CD4-positive, alpha-beta T cell treated with Interleukin-2 at 100 ng/mL for 4 hours (primary cell): ENCODE measurements around the gene IRS2.

Experiments
- DNase-seq: peaks from one replicate; pipeline ENCODE4 v3.0.0-alpha.2; 2020; ENCODE audit warnings: low spot score

IRS2 gene

DNA sequence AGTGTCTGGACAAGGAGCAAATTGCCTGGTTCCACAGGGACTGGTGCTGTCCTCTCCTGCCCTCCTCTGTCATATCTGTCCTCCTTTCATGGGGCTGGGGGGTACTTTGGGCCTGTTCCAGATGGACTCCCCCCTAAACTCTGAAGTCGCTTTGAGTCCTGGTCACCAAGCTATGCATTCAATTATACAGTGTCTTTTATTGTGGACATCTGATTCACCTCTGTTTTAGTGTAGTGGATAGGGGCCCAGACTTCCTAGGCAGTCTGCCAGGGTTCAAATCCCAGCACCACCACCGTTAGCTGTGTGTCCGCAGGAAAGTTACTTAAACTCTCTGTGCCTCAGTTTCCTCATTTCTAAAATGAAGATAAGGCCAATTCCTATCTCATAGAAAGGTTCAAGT, 21.0 kb upstream of the IRS2 start:
- DNase-seq, result no peak

DNA sequence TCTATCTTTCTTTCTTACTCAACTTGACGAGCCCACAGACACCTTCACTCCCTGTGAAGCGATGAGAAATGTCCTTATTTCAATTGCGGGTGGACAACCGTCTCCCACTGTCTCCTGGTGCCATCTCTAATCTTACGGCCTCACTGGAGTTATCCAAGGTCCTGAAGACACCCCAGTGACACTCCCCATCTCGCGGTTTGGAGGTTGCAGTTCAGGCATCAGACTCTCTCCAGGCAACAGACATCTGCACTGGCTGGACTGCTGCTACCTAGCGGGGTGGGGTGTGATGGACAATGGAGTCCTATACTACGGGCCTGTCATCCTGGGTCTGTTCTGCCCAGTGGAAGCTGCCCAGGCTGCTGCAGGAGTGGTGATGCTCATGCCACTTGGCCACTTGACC, 18.3 kb upstream of the IRS2 start:
- no peak for DNase-seq

DNA sequence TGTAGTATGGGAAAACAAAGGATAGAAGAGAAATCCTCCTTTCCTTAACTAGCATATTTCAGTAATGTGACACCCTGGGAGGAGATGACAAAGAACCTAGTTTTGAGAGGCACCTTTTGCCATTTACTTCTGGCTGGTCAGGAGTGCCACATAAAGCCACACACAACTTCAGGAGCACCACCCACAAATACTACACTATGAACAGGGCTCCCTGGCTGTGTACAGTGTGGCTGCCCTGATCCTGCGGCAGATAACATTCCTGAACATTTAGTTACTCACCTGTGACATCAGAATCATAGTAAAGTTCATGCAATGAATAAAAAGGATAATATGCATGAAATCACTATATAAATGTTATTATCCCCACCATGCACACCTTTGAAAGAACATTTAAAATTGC, 17.4 kb upstream of the IRS2 start:
- DNase-seq, result no peak

DNA sequence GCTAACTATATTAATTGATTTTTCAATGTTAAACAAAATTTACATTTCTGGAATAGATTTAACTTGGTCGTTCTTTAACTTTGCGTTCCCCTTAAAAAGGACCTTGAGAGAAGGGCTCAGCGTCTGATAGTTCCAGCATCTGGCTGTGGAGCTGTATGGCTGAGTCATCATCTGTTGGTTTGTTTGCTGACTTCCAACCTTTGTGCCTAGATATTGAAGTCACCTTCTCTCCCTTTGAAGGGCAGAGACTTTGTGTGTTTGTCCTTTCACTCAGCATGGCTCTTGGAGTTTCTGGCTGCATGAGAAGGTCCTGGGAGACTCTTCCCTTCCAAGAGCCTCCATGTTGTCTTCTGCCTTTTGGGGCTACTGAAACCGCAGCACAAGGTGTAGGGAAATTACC, 16.6 kb upstream of the IRS2 start:
- no peak for DNase-seq

GRCh38 chr13:109795011-109795410, 8.6 kb upstream of the IRS2 start:
- DNase-seq, result no peak

DNA sequence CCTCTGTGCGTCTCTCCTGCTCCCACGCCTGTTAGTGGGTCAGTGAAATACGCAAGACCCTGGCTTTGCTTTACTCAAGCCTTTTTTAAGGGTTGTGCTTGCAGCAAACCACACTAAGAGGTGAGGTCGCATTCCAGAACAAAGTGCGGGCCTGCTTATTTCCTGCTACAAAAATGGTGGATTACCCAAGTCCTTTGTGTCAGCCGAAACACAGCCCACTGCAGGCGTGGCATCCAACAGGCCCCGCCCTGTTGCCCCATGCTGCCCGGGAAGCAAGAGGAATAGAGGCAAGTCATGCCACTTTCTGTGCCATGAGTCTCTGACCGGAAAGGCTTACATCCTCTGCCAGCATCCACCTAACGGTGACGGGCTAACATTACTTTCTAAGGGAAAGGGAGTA, 7.7 kb upstream of the IRS2 start:
- no peak for DNase-seq

DNA sequence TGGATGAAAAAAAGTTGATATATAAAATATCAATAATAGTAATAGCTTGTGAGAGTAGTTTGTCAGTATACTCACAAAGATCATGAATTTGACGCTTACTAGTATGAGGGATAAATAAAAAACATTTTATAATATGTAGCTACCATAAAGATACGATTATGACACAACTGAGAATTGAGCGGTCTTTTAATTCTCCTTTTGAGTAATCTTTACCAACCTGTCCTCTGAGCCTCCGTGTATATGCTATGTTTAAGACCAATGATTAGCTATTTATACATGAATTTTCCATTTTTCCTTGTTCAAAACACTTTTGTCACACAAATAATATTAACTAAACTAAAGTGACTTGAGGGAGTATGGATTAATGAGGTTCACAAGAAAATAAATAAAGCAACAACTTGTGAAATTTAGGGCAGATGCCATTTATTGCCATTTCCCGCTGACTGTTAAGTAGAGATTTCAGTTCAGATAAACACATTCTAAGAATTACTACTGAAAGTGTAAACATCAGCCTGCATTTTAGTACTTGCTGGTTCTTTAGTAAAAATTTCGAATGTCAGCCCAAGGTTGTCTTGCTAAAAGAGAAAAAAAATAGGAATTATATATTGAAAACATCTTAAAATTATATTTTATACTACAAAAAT, 6.2 kb upstream of the IRS2 start:
- no peak for DNase-seq

- DNase-seq, result peak; percentile 56
Observed at GRCh38 chr13:109790942-109791605, 4.7 kb upstream of the IRS2 start.

- no peak for DNase-seq
Observed at GRCh38 chr13:109790086-109790485, 3.7 kb upstream of the IRS2 start.

DNA sequence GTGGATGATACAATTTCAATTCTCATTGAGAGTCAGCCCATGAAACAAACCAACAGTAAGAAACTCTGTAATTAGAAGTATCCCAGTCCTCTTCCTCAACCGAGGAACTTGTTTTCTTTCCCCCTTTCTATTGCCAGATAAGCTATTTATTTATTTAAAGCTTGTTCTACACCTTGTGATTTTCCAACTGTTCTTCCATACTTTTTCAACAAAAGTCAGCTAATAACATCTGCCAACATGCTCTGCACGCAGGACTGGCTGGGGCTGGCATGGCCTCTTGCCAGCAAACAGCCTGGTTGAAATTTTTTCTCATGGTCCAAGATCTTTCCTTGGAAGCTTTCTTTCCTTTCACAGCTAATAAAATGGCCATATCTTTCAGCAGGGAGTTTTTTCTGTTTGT, 2.9 kb upstream of the IRS2 start:
- DNase-seq, result no peak

DNA sequence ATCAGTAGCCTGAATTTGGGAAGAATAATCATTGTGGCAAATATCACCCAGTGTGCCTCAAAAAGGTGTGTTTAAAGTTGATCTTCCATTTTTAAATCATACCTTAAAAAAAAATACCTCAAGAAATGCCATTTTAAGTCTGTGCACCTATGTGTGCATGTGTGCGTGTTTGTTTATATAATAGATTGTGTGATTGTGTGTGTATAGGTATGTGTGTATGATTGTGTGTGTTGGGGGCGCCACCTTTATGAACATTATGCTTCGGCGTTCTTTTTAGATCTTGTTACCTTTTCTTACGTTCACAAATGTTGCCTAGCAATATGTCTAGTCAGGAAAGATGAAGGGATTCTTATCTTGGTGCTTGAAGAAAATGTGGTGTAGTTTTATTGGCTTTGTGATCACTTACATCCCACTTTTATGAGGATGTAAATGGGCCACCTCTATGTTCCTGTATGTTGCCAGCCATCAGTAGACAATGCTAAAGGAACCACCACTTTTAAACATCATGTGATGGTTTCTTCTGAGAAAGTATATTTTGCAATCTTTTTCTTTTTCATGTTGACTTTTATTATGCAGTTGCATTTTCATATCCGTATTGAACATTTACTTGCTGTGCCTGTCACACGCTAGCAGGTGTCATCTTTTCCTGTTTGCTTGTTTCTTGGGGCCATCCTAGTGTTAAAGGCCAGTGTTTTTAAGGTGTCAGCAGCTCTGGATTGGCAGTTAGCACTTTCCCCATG, 2.2 kb upstream of the IRS2 start:
- DNase-seq, result no peak

DNA sequence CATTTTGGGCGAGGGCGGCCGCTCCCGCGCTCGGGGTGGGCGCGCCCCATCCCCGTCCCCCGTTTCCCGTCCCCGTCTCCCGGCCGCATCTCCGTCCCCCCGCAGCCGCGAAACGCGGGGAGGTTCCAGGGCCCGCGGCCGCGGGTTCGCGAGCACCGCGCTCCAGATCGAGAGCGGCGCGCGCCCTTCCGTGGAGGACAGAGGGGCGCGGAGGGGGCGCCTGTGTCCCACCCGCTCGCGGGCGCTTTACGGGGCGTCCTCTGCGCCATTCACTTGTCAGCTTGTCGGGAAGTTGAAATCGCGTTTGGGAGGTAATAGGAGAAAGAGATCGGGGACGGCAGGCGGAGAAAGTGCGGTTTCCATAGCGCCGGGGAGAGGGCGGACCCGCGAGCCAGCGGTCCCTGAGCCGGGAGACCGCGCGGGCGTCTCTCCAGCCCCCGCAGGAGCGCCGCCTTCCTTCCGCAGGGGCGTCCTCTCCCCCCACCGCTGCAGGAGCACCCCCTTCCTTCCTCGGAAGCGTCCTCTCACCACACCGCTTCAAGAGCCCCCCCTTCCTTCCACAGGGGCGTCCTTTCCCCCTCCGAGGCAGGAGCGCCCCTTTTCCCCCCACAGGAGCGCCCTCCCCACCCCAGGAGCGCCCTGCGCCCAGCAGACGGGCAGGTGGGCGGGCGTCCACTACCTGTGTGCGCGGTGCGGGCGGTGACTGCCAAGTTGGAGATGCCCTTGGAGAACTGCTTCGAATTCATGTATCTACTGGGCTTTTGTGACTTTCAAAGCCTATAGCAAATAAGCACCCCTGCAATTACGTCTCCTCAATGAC, 962 bp upstream of the IRS2 start:
- peak; percentile 12 for DNase-seq

- DNase-seq, result no peak
Observed at GRCh38 chr13:109785892-109786450, 412 bp downstream of the IRS2 start.

DNA sequence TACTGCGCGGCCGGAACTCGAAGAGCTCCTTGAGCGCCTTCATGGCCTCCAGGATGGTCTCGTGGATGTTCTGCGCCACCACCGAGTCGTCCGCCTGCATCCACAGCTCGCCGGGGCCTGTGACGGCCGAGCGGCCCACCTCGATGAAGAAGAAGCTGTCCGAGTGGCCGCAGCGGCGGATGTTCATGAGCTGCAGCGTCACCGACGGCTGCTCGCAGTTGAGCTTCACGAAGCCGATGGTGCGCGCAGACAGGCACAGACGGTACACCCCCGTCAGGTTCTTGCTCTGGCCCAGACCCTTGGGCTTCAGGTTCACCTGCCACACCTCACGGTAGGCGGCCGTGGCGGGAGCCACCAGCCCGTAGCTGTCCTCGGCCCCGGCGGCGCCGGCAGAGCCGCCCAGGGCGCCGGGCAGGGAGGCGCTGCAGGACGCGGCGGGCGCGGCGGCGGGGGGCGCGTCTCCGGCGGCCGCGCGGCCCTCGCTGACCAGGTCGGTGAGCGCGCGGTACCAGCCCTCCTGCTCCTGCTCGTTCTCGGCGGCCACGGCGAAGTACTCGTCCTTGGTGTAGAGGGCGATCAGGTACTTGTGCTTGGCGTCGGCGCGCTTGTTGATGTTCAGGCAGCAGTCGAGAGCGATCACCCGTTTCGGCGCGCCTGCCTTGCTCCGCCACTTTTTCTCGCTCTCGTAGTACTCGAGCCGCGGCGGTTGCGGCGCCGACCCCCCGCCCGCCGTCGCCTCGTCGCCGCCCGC, 1.1 kb downstream of the IRS2 start:
- peak; percentile 35 for DNase-seq

DNA sequence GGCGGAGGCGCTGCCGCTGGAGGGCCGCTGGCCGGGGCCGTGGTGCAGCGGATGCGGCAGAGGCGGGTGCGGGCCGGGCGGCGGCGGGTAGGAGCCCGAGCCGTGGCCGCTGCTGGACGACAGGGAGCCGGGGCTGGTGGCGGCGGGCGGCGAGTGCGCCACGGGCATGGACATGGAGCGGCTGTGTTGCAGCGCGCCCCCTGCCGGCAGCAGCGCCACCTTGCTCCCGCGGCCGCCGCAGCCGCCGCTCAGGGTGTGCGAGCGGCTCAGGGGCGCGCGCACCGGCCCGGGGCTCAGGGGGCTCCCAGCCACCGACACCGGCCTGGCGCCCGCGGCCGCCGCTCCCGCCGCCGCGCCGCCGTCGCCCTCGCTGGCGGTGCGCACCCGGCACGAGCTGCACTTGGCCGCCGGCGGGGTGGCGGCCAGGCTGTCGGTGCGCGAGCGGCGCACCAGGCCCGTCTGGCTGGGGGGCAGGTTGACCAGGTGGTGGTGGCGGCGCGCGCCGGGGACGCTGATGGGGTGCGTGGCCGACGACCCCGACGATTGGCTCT, 1.7 kb downstream of the IRS2 start:
- DNase-seq, result peak; percentile 68

DNA sequence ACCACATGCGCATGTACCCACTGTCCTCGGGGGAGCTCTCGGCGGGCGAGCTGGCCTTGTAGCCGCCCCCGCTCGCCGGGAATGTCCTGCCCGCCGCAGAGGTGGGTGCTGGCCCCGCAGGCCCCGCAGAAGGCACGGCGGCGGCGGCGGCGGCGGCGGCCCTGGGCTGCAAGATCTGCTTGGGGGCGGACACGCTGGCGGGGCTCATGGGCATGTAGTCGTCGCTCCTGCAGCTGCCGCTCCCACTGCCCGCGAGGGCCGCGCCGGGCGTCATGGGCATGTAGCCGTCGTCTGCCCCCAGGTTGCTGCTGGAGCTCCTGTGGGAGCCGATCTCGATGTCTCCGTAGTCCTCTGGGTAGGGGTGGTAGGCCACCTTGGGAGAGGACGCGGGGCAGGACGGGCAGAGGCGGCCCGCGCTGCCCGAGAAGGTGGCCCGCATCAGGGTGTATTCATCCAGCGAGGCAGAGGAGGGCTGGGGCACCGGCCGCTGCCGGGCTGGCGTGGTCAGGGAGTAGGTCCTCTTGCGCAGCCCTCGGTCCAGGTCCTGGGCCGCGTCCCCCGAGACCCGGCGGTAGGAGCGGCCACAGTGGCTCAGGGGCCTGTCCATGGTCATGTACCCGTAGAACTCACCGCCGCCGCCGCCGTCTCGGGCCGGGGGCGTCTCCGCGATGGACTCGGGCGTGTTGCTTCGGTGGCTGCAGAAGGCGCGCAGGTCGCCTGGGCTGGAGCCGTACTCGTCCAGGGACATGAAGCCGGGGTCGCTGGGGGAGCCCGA, 2.4 kb downstream of the IRS2 start:
- no peak for DNase-seq

DNA sequence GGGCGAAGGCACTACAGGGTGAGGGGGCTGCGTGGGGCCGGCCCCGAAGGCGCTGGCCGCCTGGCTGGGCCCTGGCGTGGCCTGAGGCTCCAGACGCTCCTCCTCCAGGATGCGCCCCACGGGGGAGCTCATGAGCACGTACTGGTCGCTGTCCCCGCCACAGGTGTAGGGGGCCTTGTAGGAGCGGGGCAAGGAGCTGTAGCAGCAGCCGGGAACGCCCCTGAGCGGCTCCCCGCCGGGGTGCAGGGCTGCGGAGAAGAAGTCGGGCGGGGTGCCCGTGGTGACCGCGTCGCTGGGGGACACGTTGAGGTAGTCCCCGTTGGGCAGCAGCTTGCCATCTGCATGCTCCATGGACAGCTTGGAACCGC, 3.0 kb downstream of the IRS2 start:
- no peak for DNase-seq

- no peak for DNase-seq
Observed at GRCh38 chr13:109782823-109783431, 3.5 kb downstream of the IRS2 start.

- DNase-seq, result no peak
Observed at GRCh38 chr13:109782066-109782822, 4.1 kb downstream of the IRS2 start.
